ENCODE measurements around the gene ZNF317.

The ZNF317 gene

GRCh38 chr19:9140159-9140874, at the start of gene ZNF317:
Gene ZNF317 (plus strand): TSS chr19:9140397. CDS start chr19:9156017, 15,620 bp downstream.
- Histone ChIP-seq H4K20me1 (ENCODE audit: insufficient read depth, low read length) (peaks cover 13% of the 10 kb centered on the region), H3K27ac (ENCODE audit: low read length) (peak within 1 kb of the TSS; percentile 61), H3K9ac (ENCODE audit: low read length) (peak within 1 kb of the TSS; percentile 96), H3K4me2 (ENCODE audit: low read length) (peak within 1 kb of the TSS; percentile 86), H3K36me3 (replicated peaks; ENCODE audit: low read depth, low read length) (peaks cover 40% of the 10 kb centered on the region), H3K9me3 (ENCODE audit: insufficient read depth, low read length) (peaks cover 24% of the 10 kb centered on the region), H3K4me3 (ENCODE audit: low read length) (peak within 1 kb of the TSS; percentile 94), H3K79me2 (ENCODE audit: low read length) (peaks cover 52% of the 10 kb centered on the region), H3K4me1 (ENCODE audit: low read length) (peaks cover 5% of the 10 kb centered on the region), H2AFZ (ENCODE audit: low read depth, low read length) (peak within 1 kb of the TSS; percentile 100), H3K27me3 (ENCODE audit: low read depth, low read length) (no peaks in the 10 kb centered on the region)
- TF ChIP-seq CTCF (IDR thresholded peaks at IDR 0.05; ENCODE audit: low read depth, low read length) (no peak), EZH2phosphoT487 (IDR thresholded peaks at IDR 0.05; ENCODE audit: low read depth) (no peak)

GRCh38 chr19:9107375-9107774, 32.8 kb upstream of the ZNF317 start, which contains the start of gene OR7G2:
Gene OR7G2 (minus strand): TSS chr19:9107475. CDS start chr19:9103243, 4,232 bp downstream.
- no peaks in the 10 kb centered on the region for H3K36me3 ChIP-seq (replicated peaks; ENCODE audit: low read depth, low read length)
- no peak within 1 kb of the TSS for H3K4me3 ChIP-seq (ENCODE audit: low read length)
- no peaks in the 10 kb centered on the region for H3K4me1 ChIP-seq (ENCODE audit: low read length)
- H3K27me3 ChIP-seq (ENCODE audit: low read depth, low read length): no peaks in the 10 kb centered on the region
- no peak within 1 kb of the TSS for H3K27ac ChIP-seq (ENCODE audit: low read length)
- no peak for TF ChIP-seq EZH2phosphoT487 (IDR thresholded peaks at IDR 0.05; ENCODE audit: low read depth)
- TF ChIP-seq CTCF (IDR thresholded peaks at IDR 0.05; ENCODE audit: low read depth, low read length): no peak
- H2AFZ ChIP-seq (ENCODE audit: low read depth, low read length): no peak within 1 kb of the TSS
- H3K9me3 ChIP-seq (ENCODE audit: insufficient read depth, low read length): no peaks in the 10 kb centered on the region
- no peak within 1 kb of the TSS for H3K9ac ChIP-seq (ENCODE audit: low read length)
- no peak within 1 kb of the TSS for H3K4me2 ChIP-seq (ENCODE audit: low read length)
- H3K79me2 ChIP-seq (ENCODE audit: low read length): no peaks in the 10 kb centered on the region
- H4K20me1 ChIP-seq (ENCODE audit: insufficient read depth, low read length): no peaks in the 10 kb centered on the region

- Histone ChIP-seq H3K79me2 (ENCODE audit: low read length) (no peaks in the 10 kb centered on the region), H3K9me3 (ENCODE audit: insufficient read depth, low read length) (no peaks in the 10 kb centered on the region), H3K4me1 (ENCODE audit: low read length) (no peaks in the 10 kb centered on the region), H3K4me3 (ENCODE audit: low read length) (no peak overlapping the region), H3K27ac (ENCODE audit: low read length) (no peak overlapping the region), H3K27me3 (ENCODE audit: low read depth, low read length) (0 out of 2 replicates have a peak, but pooled peaks cover under 1% of the 10 kb centered on the region), H2AFZ (ENCODE audit: low read depth, low read length) (no peak overlapping the region), H3K36me3 (replicated peaks; ENCODE audit: low read depth, low read length) (no peaks in the 10 kb centered on the region), H4K20me1 (ENCODE audit: insufficient read depth, low read length) (no peaks in the 10 kb centered on the region), H3K9ac (ENCODE audit: low read length) (no peak overlapping the region), H3K4me2 (ENCODE audit: low read length) (no peak overlapping the region)
- no peak for TF ChIP-seq CTCF (IDR thresholded peaks at IDR 0.05; ENCODE audit: low read depth, low read length)
- TF ChIP-seq EZH2phosphoT487 (IDR thresholded peaks at IDR 0.05; ENCODE audit: low read depth): no peak
Measured at GRCh38 chr19:9109959-9110358, 30.2 kb upstream of the ZNF317 start.

- Histone ChIP-seq H3K79me2 (ENCODE audit: low read length) (no peaks in the 10 kb centered on the region), H4K20me1 (ENCODE audit: insufficient read depth, low read length) (no peaks in the 10 kb centered on the region), H3K4me2 (ENCODE audit: low read length) (no peak within 1 kb of the TSS), H3K27ac (ENCODE audit: low read length) (no peak within 1 kb of the TSS), H3K9me3 (ENCODE audit: insufficient read depth, low read length) (no peaks in the 10 kb centered on the region), H3K9ac (ENCODE audit: low read length) (no peak within 1 kb of the TSS), H2AFZ (ENCODE audit: low read depth, low read length) (no peak within 1 kb of the TSS), H3K4me1 (ENCODE audit: low read length) (no peaks in the 10 kb centered on the region), H3K27me3 (ENCODE audit: low read depth, low read length) (0 out of 2 replicates have a peak, but pooled peaks cover 3% of the 10 kb centered on the region), H3K4me3 (ENCODE audit: low read length) (no peak within 1 kb of the TSS), H3K36me3 (replicated peaks; ENCODE audit: low read depth, low read length) (no peaks in the 10 kb centered on the region)
- no peak for TF ChIP-seq CTCF (IDR thresholded peaks at IDR 0.05; ENCODE audit: low read depth, low read length)
- no peak for TF ChIP-seq EZH2phosphoT487 (IDR thresholded peaks at IDR 0.05; ENCODE audit: low read depth)
Measured at GRCh38 chr19:9115307-9115813, 24.8 kb upstream of the ZNF317 start, which contains the start of gene OR7G1. Gene OR7G1 (minus strand): TSS chr19:9115763. CDS start chr19:9115763, 0 bp downstream.
